OCI-M1 (cell line): ENCODE measurements around the gene DUS3L.
"Not testable (repeated sequence)": the region's sequence is repeated elsewhere in the genome, so short reads cannot be mapped to it uniquely, and the experiment has no call there.

Experiments
- DNase-seq: peaks from one replicate; lab custom pipeline; 2025; lab: John Stamatoyannopoulos, UW

The DUS3L gene

DNA sequence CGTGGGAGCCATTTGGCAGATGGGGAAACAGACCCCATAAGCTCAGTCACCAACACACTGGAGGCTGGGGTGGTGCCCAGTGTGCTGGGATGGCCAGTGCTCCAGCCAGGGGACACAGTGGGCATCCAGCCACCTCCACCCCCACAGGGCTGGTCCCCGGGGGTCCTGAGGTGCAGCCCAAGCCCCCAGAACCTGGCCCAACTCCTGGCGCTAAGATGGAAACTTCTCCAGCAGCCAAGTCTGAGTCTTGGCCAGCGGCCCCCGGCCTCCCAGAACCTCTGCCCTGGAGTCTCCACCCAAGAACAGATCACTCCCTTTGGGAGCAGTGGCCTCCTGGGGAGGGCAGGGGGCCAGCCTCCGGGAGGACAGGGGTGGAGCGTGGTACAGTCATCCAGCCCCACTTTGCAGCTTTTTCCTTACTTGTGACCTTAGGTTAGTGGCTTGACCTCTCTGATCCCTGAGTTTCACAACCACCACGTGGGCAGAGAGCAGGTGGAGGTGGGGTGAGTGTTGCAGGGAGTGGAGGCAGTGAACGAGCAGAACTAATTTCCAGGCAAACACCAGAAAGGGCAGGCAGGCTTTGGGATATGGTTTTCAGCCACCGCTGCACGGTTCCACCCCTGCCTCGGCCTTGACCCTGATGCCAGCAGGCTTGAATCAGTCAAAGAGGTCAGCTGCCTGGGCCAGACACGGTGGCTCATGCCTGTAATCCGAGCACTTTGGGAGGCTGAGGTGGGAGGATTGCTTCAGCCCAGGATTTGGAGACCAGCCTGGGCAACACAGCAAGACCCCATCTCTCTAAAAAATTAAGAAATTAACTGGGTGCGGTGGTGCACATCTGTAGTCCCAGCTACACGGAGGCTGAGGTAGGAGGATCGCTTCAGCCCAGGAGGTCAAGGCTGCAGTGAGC, 9.7 kb upstream of the DUS3L start:
- no peak for DNase-seq

DNA sequence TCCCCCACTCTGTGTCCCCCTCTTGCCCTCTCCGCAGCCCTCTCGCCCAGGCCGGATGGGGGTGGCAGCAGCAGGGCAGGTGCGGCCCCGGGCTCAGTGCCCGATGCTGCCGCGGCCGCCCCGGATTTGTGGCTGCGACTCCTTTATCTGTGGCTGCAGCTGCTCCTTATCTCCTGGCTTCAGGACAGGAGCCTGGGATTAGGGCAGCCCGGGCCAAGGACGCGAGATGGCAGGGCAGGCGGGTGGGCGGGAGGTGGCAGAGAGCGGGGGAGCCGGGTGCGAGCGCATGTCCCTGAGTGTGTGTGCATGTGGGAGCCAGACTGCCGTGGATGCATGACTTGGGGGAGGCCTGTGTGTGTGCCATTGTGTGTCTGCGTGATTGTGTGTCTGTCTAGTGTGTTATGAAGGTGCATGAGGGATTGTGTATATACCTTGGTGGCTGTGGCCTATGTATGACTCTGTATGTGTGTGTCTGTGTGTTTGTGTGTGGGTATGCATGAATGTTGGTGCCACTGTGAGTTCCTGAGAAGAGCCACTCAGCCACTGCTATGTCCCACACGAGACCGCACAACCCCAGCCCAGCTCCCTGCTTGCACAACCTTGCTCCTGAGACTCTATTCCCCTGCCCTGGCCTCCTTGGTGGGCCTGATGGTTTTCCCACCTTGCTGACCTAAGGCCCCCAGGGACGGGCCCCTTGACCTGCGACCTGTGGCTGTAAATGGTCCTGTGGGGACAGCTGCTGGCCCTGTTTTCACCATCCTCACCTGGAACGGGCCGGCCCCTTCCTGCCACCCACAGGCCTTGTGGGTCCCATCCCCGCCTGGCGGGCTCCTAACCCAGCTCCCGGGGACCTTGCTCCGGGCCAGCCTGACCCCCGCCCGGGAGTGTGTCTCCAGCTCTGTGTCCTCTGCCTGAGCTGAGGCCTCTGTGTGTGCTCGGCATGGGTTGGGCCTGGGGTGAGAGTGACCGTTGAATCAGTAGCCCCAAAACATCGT, 8.6 kb upstream of the DUS3L start:
- DNase-seq: peak; percentile 94

DNA sequence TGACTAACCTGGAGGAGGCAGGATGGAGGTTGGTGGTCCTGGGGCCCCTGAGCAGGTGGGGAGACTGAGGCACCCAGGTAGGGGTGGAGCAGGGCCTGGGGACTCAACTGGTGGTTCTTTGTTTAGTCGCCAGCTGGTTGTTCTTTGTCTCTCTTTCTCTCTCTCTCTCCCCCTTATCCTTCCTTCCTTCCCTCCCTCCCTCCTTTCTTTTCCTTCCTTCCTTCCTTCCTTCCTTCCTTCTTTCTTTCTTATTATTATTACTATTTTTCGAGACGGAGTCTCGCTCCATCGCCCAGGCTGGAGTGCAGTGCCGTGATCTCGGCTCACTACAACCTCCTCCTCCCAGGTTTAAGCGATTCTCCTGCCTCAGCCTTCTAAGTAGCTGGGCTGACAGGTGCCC, 7.3 kb upstream of the DUS3L start:
- no peak for DNase-seq

DNA sequence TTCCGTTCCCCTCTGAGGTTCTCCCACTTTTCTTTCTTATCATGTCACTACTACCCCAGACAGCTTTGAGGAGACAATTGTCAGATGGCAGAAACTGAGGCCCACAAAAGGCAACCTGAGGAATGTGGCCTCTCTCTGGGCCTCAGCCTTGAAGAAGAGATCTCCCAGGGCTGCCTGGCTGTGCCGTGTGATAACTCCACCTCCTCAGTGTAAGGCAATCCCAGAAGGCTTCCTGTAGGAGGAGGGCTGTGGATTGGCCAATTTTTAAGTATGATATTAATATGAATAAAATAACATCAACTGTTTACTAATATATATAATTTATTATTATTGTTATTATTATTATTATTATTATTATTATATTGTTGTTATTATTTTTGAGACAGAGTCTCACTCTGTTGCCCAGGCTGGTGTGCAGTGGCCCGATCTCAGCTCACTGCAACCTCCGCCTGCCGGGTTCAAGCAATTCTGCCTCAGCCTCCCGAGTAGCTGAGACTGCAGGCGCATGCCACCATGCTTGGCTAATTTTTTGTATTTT, 4.5 kb upstream of the DUS3L start:
- no peak for DNase-seq

DNA sequence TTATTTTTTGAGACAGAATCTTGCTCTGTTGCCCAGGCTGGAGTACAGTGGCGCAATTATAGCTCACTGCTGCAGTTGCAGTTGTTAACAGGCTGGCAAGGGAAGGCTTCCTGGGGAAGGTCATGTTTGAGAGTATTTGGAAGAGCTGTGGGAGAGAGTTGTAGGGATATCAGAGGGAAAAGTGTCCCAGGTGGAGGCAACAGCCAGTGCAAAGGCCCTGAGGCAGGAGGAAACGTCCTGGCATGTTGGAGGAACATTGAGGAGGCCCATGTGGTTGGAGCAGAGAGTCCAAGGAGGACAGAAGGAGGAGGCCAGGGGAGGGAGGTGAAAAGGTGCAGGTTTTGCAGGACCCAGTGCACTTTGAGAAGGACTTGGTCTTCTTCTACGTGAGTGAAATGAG, 2.2 kb upstream of the DUS3L start:
- no peak for DNase-seq

DNA sequence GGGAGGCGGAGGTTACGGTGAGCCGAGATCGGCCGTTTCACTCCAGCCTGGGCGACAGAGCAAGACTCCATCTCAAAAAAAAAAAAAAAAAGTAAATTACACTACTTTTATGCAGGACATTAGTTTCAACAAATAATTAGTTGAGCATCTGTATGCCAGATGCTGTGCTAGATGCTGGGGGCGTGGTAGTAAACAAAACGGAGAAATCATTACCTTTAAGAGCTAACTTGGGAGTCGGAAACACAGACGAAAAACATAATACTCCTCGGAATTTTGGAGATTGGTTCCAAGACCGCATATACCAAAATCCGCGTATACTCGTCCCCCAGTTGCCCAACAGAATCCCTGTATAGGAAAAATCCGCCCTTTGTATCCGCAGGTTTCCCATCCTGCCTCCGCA, 1.3 kb upstream of the DUS3L start:
- DNase-seq: no peak

DNA sequence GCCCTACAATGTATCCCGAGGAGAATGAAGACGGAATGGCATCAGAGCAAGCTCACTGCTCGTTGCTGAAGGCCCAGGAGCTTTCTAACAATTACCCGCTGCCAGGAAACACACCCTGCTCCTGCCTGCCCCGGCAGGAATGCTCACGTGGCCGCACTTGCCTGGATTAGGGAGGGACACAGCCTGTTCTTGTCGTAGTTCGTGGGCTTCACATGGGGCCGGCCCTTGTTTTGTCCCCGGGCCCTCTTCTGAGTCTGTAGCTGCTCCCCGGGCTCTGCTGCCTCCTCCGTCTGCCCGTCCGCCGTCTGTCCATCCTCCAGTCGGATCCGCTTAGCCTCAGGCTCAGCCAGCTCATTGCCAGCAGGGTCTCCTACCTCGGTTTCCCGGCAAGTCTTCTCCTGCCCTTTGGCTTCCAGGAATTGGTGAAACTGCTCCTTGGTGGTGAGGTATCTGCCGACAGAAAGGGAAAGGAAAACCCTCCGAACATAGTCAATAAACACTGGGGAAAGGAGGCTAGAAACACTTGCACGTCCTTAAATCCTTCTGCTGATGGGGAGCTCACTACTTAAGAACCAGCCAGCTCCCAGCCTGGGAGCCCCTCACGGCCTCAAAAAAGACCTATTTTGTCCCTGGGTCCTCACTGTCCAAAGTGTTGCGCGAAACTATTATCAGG, 941 bp downstream of the DUS3L start:
- DNase-seq: no peak

DNA sequence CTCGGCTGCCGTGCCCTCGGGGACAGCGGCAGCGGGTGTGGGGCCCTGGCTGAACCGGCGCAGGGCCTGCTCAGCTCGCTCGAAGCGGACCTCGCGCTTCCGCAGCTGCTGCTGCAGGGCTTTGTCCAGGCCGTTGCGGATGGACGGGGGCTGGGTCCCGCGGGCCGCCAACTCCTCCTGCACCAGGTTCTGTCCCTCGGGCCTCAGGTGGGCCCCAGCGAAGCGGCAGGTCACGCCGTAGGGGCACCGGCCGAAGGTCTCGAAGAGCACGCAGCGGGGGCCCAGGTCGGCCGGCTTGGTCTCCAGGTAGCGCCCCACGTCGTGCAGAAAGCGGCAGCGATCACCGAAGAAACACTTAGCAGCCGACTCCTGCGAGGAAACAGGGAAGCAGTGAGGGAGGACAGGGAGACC, 1.6 kb downstream of the DUS3L start:
- DNase-seq: no peak

DNA sequence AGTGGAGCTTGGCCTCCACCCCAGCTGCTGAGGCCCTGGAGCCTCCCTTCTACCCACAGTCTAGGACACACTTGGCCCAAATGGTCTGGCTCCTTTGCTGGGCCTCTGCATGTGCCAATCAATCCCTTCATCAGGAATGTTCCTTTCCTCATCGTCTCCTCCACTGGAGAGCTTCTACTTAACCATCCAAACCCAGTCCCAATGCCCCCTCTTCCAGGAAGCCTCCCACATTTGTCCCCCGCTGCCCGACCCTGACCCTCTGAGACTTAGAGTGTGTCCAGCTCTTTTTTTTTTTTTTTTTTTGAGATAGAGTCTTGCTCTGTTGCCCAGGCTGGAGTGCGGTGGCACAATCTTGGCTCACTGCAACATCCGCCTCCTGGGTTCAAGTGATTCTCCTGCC, 2.5 kb downstream of the DUS3L start:
- no peak for DNase-seq

DNA sequence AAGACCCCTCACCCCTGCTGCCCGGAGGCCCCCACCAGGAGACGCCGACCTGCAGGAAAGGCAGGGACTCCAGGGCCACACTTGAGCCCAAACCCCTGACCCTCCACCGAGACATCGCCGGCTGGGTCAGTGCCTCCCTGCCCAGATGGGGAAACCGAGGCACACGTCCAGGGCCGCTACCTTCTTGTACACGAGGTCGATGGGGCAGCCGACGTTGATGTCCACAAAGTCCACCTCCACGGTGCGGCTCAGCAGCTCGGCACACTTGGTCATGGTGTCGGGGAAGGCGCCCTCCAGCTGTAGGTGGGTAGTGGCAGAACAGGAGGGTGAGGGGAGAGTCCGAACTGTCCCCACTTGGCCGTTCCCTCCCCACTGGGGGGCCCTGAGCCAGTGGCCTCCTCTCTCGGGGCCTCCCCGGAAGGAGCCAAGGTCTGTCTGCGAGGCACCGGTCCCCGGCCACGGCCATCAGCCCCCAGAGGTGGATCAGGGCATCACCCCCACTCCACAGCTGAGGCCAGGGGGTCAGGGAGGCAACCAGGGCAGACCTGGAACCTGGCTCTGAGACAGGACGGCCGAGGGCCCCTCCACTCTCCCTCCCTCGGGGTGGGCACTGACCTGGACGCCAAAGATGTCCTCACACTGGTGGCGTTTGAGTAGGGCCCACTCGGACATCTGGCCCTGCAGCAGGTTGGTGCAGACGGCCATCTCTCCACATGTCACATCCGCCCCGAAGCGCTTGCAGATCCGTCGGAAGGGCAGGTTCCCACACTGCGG, 3.4 kb downstream of the DUS3L start:
- no peak for DNase-seq

DNA sequence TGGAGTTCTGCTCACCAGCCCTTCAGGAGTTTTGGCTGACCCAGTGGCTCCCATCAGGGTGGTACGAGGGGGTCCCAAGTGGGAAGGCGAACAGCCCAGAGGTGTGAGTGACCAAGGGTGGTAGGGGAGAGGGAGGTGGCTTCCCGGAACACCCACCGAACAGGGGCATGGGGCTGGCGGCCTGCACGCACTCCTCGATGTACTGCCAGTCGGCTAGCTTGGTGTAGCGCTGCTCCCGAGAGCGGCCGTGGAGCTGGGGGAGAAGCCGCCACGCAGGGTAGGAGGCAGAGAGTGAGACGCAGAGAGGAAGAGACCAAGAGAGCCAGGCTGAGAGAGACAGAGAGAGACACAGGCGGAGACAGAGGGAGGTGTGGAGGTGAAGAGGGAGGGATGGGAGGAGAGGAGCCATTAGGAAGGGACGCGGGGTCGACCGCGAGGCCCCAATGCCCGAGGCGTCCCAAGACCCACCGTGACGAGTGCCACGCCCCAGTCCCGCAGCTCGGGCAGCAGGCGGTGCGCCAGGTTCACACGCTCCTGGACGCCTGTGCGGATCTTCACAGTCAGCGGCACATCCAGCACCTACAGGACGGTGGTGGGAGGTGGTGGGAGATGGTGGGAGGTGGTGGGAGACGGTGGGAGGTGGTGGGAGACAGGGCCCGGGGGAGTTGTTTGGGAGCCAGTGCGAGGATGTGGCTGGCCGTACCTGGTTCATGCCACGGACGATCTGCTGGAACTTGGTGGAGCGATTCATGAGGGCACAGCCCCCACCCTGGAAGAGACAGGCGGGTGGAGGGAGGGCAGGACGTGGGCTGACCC, 4.2 kb downstream of the DUS3L start:
- no peak for DNase-seq

DNA sequence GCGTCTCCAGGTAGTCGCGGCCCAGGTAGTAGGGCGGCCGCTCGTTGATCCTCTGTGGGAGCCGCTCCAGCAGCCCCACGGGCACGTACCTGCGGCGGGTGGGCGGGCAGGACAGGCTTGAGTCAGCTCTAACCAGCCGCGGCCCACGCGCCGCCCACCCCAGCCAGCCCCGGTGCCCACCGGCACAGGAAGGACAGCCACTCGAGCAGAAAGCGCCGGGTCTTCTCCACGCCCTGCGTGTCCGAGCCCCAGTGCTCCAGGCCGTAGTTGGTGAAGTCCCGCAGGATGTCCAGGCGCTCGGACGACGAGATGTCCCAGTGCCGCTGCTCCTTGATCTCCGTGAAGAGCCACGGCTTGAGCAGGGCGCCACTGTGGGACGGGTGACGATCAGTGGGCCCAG, 5.5 kb downstream of the DUS3L start:
- DNase-seq: no peak

DNA sequence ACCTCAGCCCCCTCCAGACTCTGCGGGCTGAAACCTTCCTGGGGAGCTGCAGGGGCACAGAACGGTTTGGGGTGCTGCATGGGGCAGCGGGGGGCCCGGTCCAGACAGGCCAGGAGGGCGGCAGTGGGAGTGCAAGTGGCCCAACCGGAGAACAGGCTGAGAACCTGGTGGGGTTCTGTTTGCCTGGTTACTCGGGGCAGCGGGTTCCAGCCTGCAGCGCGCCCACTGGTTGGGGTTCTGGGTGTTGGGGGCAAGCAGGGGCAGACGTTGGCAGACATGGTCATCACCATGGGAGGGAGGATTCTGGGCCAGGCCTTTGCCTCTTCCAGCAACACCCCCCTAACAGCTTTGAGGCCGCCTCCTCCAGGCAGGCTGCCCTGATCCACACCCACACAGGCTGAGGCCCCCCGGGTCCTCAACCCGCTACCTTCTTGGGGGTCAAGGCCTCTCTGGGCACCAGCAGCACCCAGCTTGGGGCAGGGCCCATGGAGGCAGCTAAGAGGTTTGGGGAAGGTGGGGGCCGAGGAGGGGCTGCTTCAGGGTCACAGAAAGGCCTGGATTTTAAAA, 6.3 kb downstream of the DUS3L start, which contains the start of gene PRR22:
Gene PRR22, minus strand, starts transcription at position 166 of the 567 bp plus-strand sequence. Its CDS starts 86 bp downstream, at position 80.
- no peak for DNase-seq

DNA sequence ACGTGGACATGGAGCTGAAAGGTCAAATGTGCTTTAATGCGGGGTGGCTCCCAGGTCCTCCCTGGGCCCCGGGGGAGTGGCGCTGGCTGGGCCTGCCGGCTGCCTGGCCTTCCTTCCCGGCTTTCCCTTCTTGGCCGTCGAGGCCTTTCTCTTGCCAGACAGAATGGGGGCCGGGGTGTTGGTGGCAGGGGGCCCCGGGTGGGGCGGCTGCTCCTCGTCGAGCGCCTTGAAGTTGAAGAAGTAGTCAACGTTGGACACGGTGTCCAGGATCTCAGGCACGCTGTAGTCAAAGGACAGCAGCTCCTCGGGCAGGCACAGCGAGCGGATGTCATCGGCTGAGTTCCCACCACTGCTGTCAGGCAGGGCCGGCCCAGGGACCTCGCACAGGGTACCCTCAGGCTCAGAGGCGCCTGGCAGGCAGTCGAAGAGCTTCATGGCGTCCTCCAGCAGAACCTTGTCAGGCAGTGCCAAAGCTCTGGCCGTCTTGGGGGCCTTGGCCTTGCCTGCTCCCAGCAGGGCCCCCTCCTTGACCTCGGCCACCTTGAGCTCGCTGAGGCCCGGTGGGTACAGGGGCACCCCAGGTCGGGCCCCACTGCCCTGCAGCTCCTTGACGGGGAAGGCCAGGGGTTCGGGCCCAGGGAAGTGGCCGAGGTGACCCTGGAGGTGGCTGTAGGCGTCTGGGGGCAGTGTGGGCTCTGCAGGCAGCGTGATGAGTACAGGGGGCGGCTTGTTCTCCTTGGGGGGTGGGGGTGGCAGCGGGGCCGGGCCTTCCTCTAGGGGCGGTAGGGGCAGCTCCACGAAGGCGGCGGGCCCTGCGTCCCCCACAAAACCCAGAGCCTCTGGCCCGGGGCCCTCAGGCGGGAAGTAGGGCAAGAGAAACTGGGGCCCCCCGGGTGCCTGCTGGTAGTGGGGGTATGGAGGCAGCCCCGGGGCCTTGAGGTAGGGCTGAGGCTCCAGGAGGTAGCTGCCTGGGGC, 7.7 kb downstream of the DUS3L start:
- DNase-seq: no peak

DNA sequence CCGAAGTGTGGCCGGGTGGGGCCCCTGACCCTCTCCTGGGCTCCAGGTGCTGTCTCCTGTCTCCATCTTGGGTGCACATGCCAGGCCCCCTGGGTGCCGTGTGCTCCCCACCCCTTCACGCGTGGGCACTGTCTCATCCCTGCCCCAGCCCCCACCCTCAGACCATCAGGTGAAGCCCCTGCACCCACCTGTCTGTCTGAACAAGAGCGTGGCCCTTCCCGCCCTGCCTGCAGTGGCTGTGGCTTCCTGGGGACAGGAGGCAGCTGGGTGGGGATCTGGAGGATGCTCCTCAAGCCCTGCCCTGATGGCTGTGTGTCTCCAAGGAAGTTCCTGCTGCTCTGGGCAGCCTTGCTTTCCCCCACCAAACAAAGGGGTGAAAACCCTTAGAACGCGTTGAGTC, 8.6 kb downstream of the DUS3L start:
- DNase-seq: no peak

DNA sequence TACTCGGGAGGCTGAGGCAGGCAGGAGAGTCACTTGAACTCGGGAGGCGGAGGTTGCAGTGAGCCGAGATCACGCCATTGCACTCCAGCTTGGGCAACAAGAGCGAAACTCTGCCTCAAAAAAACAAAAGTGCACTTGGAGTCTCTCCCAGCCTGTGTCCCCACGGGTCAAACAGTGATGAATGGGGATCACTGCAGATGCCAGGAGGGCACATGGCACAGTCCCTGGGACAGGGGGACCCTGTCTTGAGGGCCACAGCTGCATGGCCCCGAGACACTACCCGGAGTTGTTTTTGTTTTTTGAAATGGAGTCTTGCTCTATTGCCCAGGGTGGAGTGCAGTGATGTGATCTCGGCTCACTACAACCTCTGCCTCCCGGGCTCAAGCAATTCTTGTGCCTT, 10.0 kb downstream of the DUS3L start:
- DNase-seq: not testable (repeated sequence)

DNA sequence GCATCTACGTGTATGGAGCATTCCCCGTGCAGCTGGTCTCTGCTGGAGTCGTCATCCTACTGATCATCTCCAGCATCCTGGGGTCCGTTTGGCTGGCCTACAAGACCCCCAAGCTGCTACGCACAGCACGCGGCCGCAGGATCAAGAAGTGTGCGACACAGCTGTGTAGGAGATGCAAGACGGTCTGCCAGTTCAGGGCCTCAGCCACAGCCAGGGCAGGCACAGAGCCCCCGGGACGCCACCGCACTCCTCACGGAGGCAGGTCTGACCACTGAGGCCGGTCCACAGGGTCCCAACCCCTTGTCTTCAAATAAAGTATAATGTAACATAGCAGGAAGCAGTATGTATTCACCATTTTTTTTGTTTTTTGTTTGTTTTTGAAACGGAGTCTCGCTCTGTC, 12.6 kb downstream of the DUS3L start:
- no peak for DNase-seq

DNA sequence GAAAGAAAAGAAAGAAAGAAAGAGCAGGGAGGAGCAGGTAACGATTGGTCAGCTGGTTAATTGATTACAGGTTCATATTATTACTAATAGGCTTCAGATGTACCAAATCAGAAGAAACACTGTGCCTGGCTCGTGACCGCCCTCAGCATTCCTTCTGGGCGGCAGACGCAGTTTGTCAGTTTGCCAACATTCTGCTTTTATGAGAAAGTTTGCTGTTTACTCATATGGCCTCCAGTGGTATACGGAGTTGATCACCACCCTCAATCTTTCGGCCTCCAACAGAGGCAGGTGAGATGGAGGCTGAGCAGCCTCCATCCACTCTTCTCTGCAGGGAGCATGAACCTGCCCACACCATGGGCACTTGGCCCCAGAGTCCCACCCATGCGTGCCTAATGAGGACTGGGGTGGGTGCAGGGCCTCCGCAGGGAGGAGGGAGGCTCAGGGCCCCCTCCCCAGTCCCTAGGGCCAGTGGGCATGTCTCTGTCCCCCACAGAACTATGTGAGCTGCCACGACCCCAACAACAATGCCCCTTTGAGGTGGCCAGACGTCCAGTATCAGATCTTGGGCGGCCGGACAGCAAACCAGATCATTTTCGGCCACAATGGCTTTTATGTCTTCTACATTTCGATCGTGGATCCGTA, 15.2 kb downstream of the DUS3L start:
- no peak for DNase-seq
